ENCODE data around the gene GPC1.

GPC1 gene

GRCh38 chr2:240463866-240464481 is 28.5 kb downstream of the GPC1 start:
- H3K9me3 ChIP-seq (ENCODE audit: control insufficient read depth, insufficient read depth, low read depth, low read length): no peaks in the 10 kb centered on the region
- H3K4me3 ChIP-seq (ENCODE audit: low read depth, low read length): no peak overlapping the region
- TF ChIP-seq SP7 (tag by site-specific recombination; IDR thresholded peaks at IDR 0.05): no peak
- 0 out of 2 replicates have a peak, but pooled peaks have one; percentile 20 for TF ChIP-seq SCRT1 (tag by site-specific recombination; IDR thresholded peaks at IDR 0.05; ENCODE audit: borderline replicate concordance)
- no peak for TF ChIP-seq ZBTB6 (tag by site-specific recombination; IDR thresholded peaks at IDR 0.05)
- TF ChIP-seq WT1 (tag by site-specific recombination; IDR thresholded peaks at IDR 0.05): no peak
- TF ChIP-seq ZNF670 (tag by site-specific recombination; IDR thresholded peaks at IDR 0.05; ENCODE audit: low read depth): no peak
- TF ChIP-seq SCRT2 (tag by site-specific recombination; IDR thresholded peaks at IDR 0.05): peak; percentile 46; the same call in 1 of the 2 replicates
- H3K4me1 ChIP-seq (ENCODE audit: control insufficient read depth, insufficient read depth, low read length): no peaks in the 10 kb centered on the region
- ChIA-PET CTCF (no interaction called here), POLR2A (no interaction called here)
- peaks cover 0 to 30% of the 10 kb centered on the region in 2 experiments; a peak in 1 of 3 replicates for H3K36me3 ChIP-seq (ENCODE audit: control insufficient read depth in 2 of 2, insufficient read depth in 1 of 2, low read length in 2 of 2)
- no peak overlapping the region for H3K27ac ChIP-seq (ENCODE audit: extremely low read depth, low read depth, low read length)

GRCh38 chr2:240464514-240465241 is 29.2 kb downstream of the GPC1 start:
- POLR2A ChIA-PET: no interaction called here
- no peaks in the 10 kb centered on the region for H3K4me1 ChIP-seq (ENCODE audit: control insufficient read depth, insufficient read depth, low read length)

More at GRCh38 chr2:240464514-240465241, 29.2 kb downstream of the GPC1 start:
- H3K36me3 ChIP-seq (ENCODE audit: control insufficient read depth in 2 of 2, insufficient read depth in 1 of 2, low read length in 2 of 2): peaks cover 0 to 30% of the 10 kb centered on the region in 2 experiments; a peak in 1 of 3 replicates
- H3K9me3 ChIP-seq (ENCODE audit: control insufficient read depth, insufficient read depth, low read depth, low read length): no peaks in the 10 kb centered on the region
- no peak overlapping the region for H3K27ac ChIP-seq (ENCODE audit: extremely low read depth, low read depth, low read length)
- TF ChIP-seq SP2 (tag by site-specific recombination; IDR thresholded peaks at IDR 0.05) (no peak), ZNF416 (tag by site-specific recombination; IDR thresholded peaks at IDR 0.05) (no peak), ZNF155 (tag by site-specific recombination; IDR thresholded peaks at IDR 0.05) (no peak), ZNF248 (tag by site-specific recombination; IDR thresholded peaks at IDR 0.05) (no peak), ZNF280D (tag by site-specific recombination; IDR thresholded peaks at IDR 0.05) (no peak), PATZ1 (tag by site-specific recombination; IDR thresholded peaks at IDR 0.05) (no peak), ZNF274 (IDR thresholded peaks at IDR 0.05; ENCODE audit: low read length) (no peak), ZNF274 (tag by site-specific recombination; IDR thresholded peaks at IDR 0.05; ENCODE audit: borderline replicate concordance) (no peak), ZNF37A (tag by site-specific recombination; IDR thresholded peaks at IDR 0.05) (no peak), WT1 (tag by site-specific recombination; IDR thresholded peaks at IDR 0.05) (no peak), ATF2 (tag by site-specific recombination; IDR thresholded peaks at IDR 0.05; ENCODE audit: low read depth) (no peak), ZEB2 (tag by site-specific recombination; IDR thresholded peaks at IDR 0.05) (no peak), ZNF623 (tag by site-specific recombination; IDR thresholded peaks at IDR 0.05) (no peak), ZNF555 (tag by site-specific recombination; conservative IDR thresholded peaks at IDR 0.05) (no peak), ZSCAN18 (tag by site-specific recombination; IDR thresholded peaks at IDR 0.05) (no peak)
- H3K4me3 ChIP-seq (ENCODE audit: low read depth, low read length): no peak overlapping the region
- CTCF ChIA-PET: no interaction called here

All from HEK293 (cell line).